A549 (cell line): ENCODE measurements around the gene SPTLC2. TPM values are rescaled to one million over a fixed set of nuclear protein-coding genes. Genes with fewer than 3 reads are reported as not detected.

Experiments
- ATAC-seq, 2 experiments: fragments of 200-7000 bp in 1 of 2; fragments of >200 bp in 1 of 2; cut with Nextera tagmentation in 1 of 2; cut with Tn5 transposase in 1 of 2; 3 replicates each; pipeline versions ENCODE4 v1.8.0 to v1.9.1; 2018 to 2020; ENCODE audit warnings: mild to moderate bottlenecking in 1 of 2, moderate library complexity in 1 of 2
- CTCF ChIA-PET: fragments of 300-600 bp; sonication (Branson Sonifier 250); formaldehyde crosslinking; extraction: SDS; loops from one replicate; lab custom pipeline; 2021; ENCODE audit warnings: antibody characterized with exemption, inconsistent platforms; lab: Yijun Ruan, JAX
- POLR2A ChIA-PET: fragments of 350-600 bp; formaldehyde crosslinking; extraction: SDS; loops from one replicate; lab custom pipeline; 2021; ENCODE audit warnings: antibody characterized with exemption, inconsistent platforms; lab: Yijun Ruan, JAX
- DNase-seq, 2 experiments: peaks; one replicate each; pipeline versions ENCODE4 v3.0.0 to v3.0.0-alpha.2; 2011 to 2016; ENCODE audit warnings: low read depth in 1 of 2, low spot score in 1 of 2
- FAIRE-seq: peaks from 2 replicates; lab custom pipeline; 2011; peaks lifted over from hg19 to GRCh38; lab: Jason Lieb, UNC
- H3K27ac ChIP-seq, 2 experiments: fragments of >200 bp; sonication (Bioruptor Twin); formaldehyde crosslinking; 3 replicates each; pipeline ENCODE4 v1.5.1; 2016 to 2017
- H3K4me1 ChIP-seq: fragments of >200 bp; sonication (Bioruptor Twin); formaldehyde crosslinking; 3 replicates; pipeline ENCODE4 v1.6.1; 2016
- H3K4me2 ChIP-seq: fragments of >200 bp; sonication (Bioruptor Twin); formaldehyde crosslinking; 3 replicates; pipeline ENCODE4 v1.6.1; 2016
- H3K4me3 ChIP-seq: fragments of >200 bp; sonication (Bioruptor Twin); formaldehyde crosslinking; 3 replicates; pipeline ENCODE4 v1.5.1; 2016
- H3K9me3 ChIP-seq: fragments of >200 bp; sonication (Bioruptor Twin); formaldehyde crosslinking; 3 replicates; pipeline ENCODE4 v1.6.1; 2016
- BCL3 ChIP-seq: fragments of >200 bp; sonication (Bioruptor Twin); formaldehyde crosslinking; IDR thresholded peaks from 3 replicates; pipeline ENCODE4 v1.6.1; 2016
- CBX2 ChIP-seq: fragments of 200-600 bp; sonication (generic); IDR thresholded peaks from 2 replicates; pipeline ENCODE4 v1.6.1; 2016; ENCODE audit warnings: low read depth, mild to moderate bottlenecking, borderline replicate concordance
- CHD4 ChIP-seq: fragments of 200-600 bp; sonication (generic); IDR thresholded peaks from 2 replicates; pipeline ENCODE4 v1.6.1; 2016; ENCODE audit warnings: antibody characterized with exemption, mild to moderate bottlenecking, borderline replicate concordance
- ELK1 ChIP-seq: fragments of 150-350 bp; IDR thresholded peaks from 2 replicates; pipeline ENCODE4 v1.6.1; 2014; ENCODE audit warnings: low read depth, mild to moderate bottlenecking, low read length
- FOSL2 ChIP-seq, 2 experiments: fragments of 450-650 bp in 1 of 2; fragments of >200 bp in 1 of 2; sonication (Bioruptor Twin) in 1 of 2; formaldehyde crosslinking; IDR thresholded peaks; 2 replicates each; pipeline versions ENCODE4 v1.5.0 to v1.6.1; 2016 to 2020; ENCODE audit warnings: mild to moderate bottlenecking in 1 of 2, moderate library complexity in 1 of 2
- HES2 ChIP-seq: fragments of >200 bp; sonication (Bioruptor Twin); formaldehyde crosslinking; IDR thresholded peaks from 2 replicates; pipeline ENCODE4 v1.6.1; 2016
- HOXB13 ChIP-seq: fragments of 250-450 bp; sonication (Bioruptor Pico); IDR thresholded peaks from 2 replicates; pipeline ENCODE4 v1.5.0; 2020; ENCODE audit warnings: low read depth, mild to moderate bottlenecking, moderate library complexity
- HOXB5 ChIP-seq: fragments of 250-450 bp; sonication (Bioruptor Pico); IDR thresholded peaks from 2 replicates; pipeline ENCODE4 v1.5.0; 2020; ENCODE audit warnings: mild to moderate bottlenecking, moderate library complexity
- JUN ChIP-seq, 2 experiments: fragments of >200 bp; sonication (Bioruptor Twin); formaldehyde crosslinking; IDR thresholded peaks; 2 replicates in 1 of 2; 3 replicates in 1 of 2; pipeline ENCODE4 v1.6.1; 2016 to 2017
- KDM1A ChIP-seq: fragments of 200-600 bp; sonication (generic); IDR thresholded peaks from 2 replicates; pipeline ENCODE4 v1.6.1; 2016; ENCODE audit warnings: low read depth, mild to moderate bottlenecking
- KDM5A ChIP-seq: fragments of 200-600 bp; sonication (generic); IDR thresholded peaks from 2 replicates; pipeline ENCODE4 v1.6.1; 2016; ENCODE audit warnings: antibody characterized with exemption, mild to moderate bottlenecking
- MYC ChIP-seq: IDR thresholded peaks from 2 replicates; pipeline ENCODE4 v1.6.1; 2012; ENCODE audit warnings: mild to moderate bottlenecking, inconsistent platforms, low read length, improper control_type of control experiment, borderline replicate concordance
- NFE2L2 ChIP-seq: fragments of 150-350 bp; conservative IDR thresholded peaks from 2 replicates; pipeline ENCODE4 v1.6.1; 2014; ENCODE audit warnings: low read length
- PBX3 ChIP-seq: IDR thresholded peaks from 2 replicates; pipeline ENCODE4 v1.6.1; 2012
- PHF8 ChIP-seq: fragments of 200-600 bp; sonication (generic); IDR thresholded peaks from 2 replicates; pipeline ENCODE4 v1.6.1; 2016; ENCODE audit warnings: low read depth, mild to moderate bottlenecking, antibody characterized with exemption, moderate library complexity, borderline replicate concordance
- POLR2AphosphoS2 ChIP-seq: conservative IDR thresholded peaks from 2 replicates; pipeline ENCODE4 v1.6.1; 2012; ENCODE audit warnings: low read length, improper control_type of control experiment, inconsistent platforms
- RAD21 ChIP-seq, 2 experiments: fragments of >200 bp in 1 of 2; sonication (Bioruptor Twin) in 1 of 2; formaldehyde crosslinking in 1 of 2; IDR thresholded peaks in 1 of 2; conservative IDR thresholded peaks in 1 of 2; 2 replicates in 1 of 2; 3 replicates in 1 of 2; pipeline ENCODE4 v1.6.1; 2012 to 2018; ENCODE audit warnings: inconsistent platforms in 1 of 2
- RARB ChIP-seq: fragments of 250-450 bp; sonication (Bioruptor Pico); IDR thresholded peaks from 2 replicates; pipeline ENCODE4 v1.8.0; 2021; ENCODE audit warnings: mild to moderate bottlenecking, moderate library complexity
- RCOR1 ChIP-seq: fragments of 150-350 bp; IDR thresholded peaks from 2 replicates; pipeline ENCODE4 v1.6.1; 2014; ENCODE audit warnings: antibody characterized with exemption, low read length, low read depth
- RFX5 ChIP-seq: fragments of 450-650 bp; IDR thresholded peaks from 2 replicates; pipeline ENCODE4 v1.7.1; 2014; ENCODE audit warnings: antibody characterized with exemption, mild to moderate bottlenecking, moderate library complexity
- RNF2 ChIP-seq: fragments of 200-600 bp; sonication (generic); IDR thresholded peaks from 2 replicates; pipeline ENCODE4 v1.6.1; 2016; ENCODE audit warnings: low read depth, mild to moderate bottlenecking, antibody characterized with exemption, moderate library complexity, borderline replicate concordance
- TP53 ChIP-seq: fragments of 250-450 bp; sonication (Bioruptor Pico); IDR thresholded peaks from 2 replicates; pipeline ENCODE4 v1.5.0; 2021; ENCODE audit warnings: mild to moderate bottlenecking, moderate library complexity
- USF2 ChIP-seq: fragments of 450-650 bp; IDR thresholded peaks from 2 replicates; pipeline ENCODE4 v1.6.1; 2014; ENCODE audit warnings: antibody characterized with exemption
- ZNF302 ChIP-seq: fragments of 250-450 bp; sonication (Bioruptor Pico); IDR thresholded peaks from 2 replicates; pipeline ENCODE4 v1.9.0; 2021; ENCODE audit warnings: inconsistent platforms, mild to moderate bottlenecking, moderate library complexity
- WGBS: methylation state at CpG from one replicate; pipeline ENCODE4 v1.1.6; 2017; ENCODE audit errors: missing lambda C conversion rate; 5-methylcytosine and 5-hydroxymethylcytosine counted together
- polyA plus RNA-seq, 4 experiments: library from polyadenylated mRNA; depleted of rRNA in 3 of 4; stranded (reverse); fragments of >200 nt; fragmentation: RNase III in 1 of 4; extraction: RNeasy Plus Mini Kit Qiagen cat#74134 plus additional on column Dnase treatment in 1 of 4; gene quantifications; 2 replicates in 3 of 4; 3 replicates in 1 of 4; pipeline ENCODE4 v1.2.3, GENCODE V29; 2011 to 2017

SPTLC2 gene
- polyA plus RNA-seq, 2 of the 4 experiments (the other 2 are of a cell fraction): 17.2 to 30.9 TPM

- no peak overlapping the region for H3K4me3 ChIP-seq
- no peak overlapping the region for H3K27ac ChIP-seq
- H3K4me2 ChIP-seq: no peak overlapping the region
- H3K4me1 ChIP-seq: peaks cover 15% of the 10 kb centered on the region
- POLR2A ChIA-PET: interaction anchor here (0.6 kb wide), 1 partner anchor 397 kb away, joined by 4 read pairs; no protein-coding TSS in a partner anchor
- CTCF ChIA-PET: interaction anchor here (1.0 to 1.3 kb wide), 2 partner anchors 15 to 50 kb away, joined by 3 to 4 read pairs; no protein-coding TSS in a partner anchor
- 80% methylated on average over 4 of the region's 4 CpGs for WGBS
- ATAC-seq (no peak), FAIRE-seq (no peak), DNase-seq (no peak)
- no peak for TF ChIP-seq CHD4
- no peak for TF ChIP-seq USF2
- TF ChIP-seq FOSL2 (IDR thresholded peaks at IDR 0.05): no peak
- no peak for TF ChIP-seq FOSL2 (CRISPR knock-in tag; IDR thresholded peaks at IDR 0.05)
- no peak for TF ChIP-seq MYC
- TF ChIP-seq ELK1: no peak
- TF ChIP-seq POLR2AphosphoS2: no peak
- TF ChIP-seq RARB (CRISPR knock-in tag): no peak
- no peak for TF ChIP-seq RAD21 (conservative IDR thresholded peaks at IDR 0.05 in 1 of 2, IDR thresholded peaks at IDR 0.05 in 1 of 2)
- no peak for TF ChIP-seq TP53
- TF ChIP-seq BCL3: no peak
- no peak for TF ChIP-seq RCOR1
- TF ChIP-seq KDM5A: no peak
- no peaks in the 10 kb centered on the region for H3K9me3 ChIP-seq
Observed at GRCh38 chr14:77509366-77509765, 107.1 kb downstream of the SPTLC2 start.

GRCh38 chr14:77508876-77509275 is 107.6 kb downstream of the SPTLC2 start:
- peak overlapping the region; percentile 14; the same call in 1 of the 3 replicates for H3K4me2 ChIP-seq
- FAIRE-seq: no peak
- WGBS: 68% methylated on average over 3 of the region's 3 CpGs
- peaks cover 15% of the 10 kb centered on the region for H3K4me1 ChIP-seq
- ChIA-PET POLR2A (interaction anchor here (0.6 kb wide), 1 partner anchor 396 kb away, joined by 4 read pairs; no protein-coding TSS in a partner anchor), CTCF (interaction anchor here (0.6 to 1.3 kb wide), 3 partner anchors 16 to 458 kb away, joined by 4 read pairs; no protein-coding TSS in a partner anchor)
- H3K4me3 ChIP-seq: no peak overlapping the region
- H3K9me3 ChIP-seq: no peaks in the 10 kb centered on the region
- no peak for ATAC-seq
- H3K27ac ChIP-seq: peak overlapping the region in 1 of 2 experiments; percentile 41; a peak in 1 of 6 replicates
- DNase-seq: no peak
- TF ChIP-seq HOXB5 (CRISPR knock-in tag): no peak
- no peak for TF ChIP-seq HOXB13 (CRISPR knock-in tag)
- no peak for TF ChIP-seq NFE2L2
- no peak for TF ChIP-seq MYC
- no peak for TF ChIP-seq ZNF302 (CRISPR knock-in tag)
- TF ChIP-seq PHF8: no peak
- no peak for TF ChIP-seq RFX5
- no peak for TF ChIP-seq KDM1A
- TF ChIP-seq FOSL2 (IDR thresholded peaks at IDR 0.05): no peak
- TF ChIP-seq FOSL2 (CRISPR knock-in tag; IDR thresholded peaks at IDR 0.05): no peak
- TF ChIP-seq RAD21 (conservative IDR thresholded peaks at IDR 0.05 in 1 of 2, IDR thresholded peaks at IDR 0.05 in 1 of 2): no peak
- no peak for TF ChIP-seq PBX3
- no peak for TF ChIP-seq ELK1
- no peak for TF ChIP-seq RNF2
- TF ChIP-seq CBX2: no peak
- no peak for TF ChIP-seq JUN (IDR thresholded peaks at IDR 0.05)
- no peak for TF ChIP-seq HES2
